ENCODE results near the gene PLPP6.

The PLPP6 gene

GRCh38 chr9:4622016-4622415 is 40.1 kb upstream of the PLPP6 start:
- no peaks in the 10 kb centered on the region; the same call in 1 of the 2 replicates for H3K27me3 ChIP-seq (ENCODE audit: low read depth, low read length)
- no peak overlapping the region for H3K9ac ChIP-seq (ENCODE audit: low read length)
- TF ChIP-seq CTCF (IDR thresholded peaks at IDR 0.05; ENCODE audit: low read depth, low read length), result no peak
- no peak for TF ChIP-seq EZH2phosphoT487 (IDR thresholded peaks at IDR 0.05; ENCODE audit: low read depth)
- H4K20me1 ChIP-seq (ENCODE audit: insufficient read depth, low read length), result no peaks in the 10 kb centered on the region
- H3K4me1 ChIP-seq (ENCODE audit: low read length), result no peaks in the 10 kb centered on the region
- H3K79me2 ChIP-seq (ENCODE audit: low read length), result no peaks in the 10 kb centered on the region
- no peak overlapping the region for H3K27ac ChIP-seq (ENCODE audit: low read length)
- no peak overlapping the region for H3K4me3 ChIP-seq (ENCODE audit: low read length)
- no peaks in the 10 kb centered on the region for H3K36me3 ChIP-seq (replicated peaks; ENCODE audit: low read depth, low read length)
- no peak overlapping the region for H3K4me2 ChIP-seq (ENCODE audit: low read length)
- no peaks in the 10 kb centered on the region for H3K9me3 ChIP-seq (ENCODE audit: insufficient read depth, low read length)
- H2AFZ ChIP-seq (ENCODE audit: low read depth, low read length), result no peak overlapping the region

- H3K4me1 ChIP-seq (ENCODE audit: low read length), result no peaks in the 10 kb centered on the region
- no peak overlapping the region for H3K27ac ChIP-seq (ENCODE audit: low read length)
- no peak overlapping the region for H3K4me2 ChIP-seq (ENCODE audit: low read length)
- no peak overlapping the region for H3K4me3 ChIP-seq (ENCODE audit: low read length)
- H3K27me3 ChIP-seq (ENCODE audit: low read depth, low read length), result no peaks in the 10 kb centered on the region; the same call in 1 of the 2 replicates
- no peaks in the 10 kb centered on the region for H4K20me1 ChIP-seq (ENCODE audit: insufficient read depth, low read length)
- no peaks in the 10 kb centered on the region for H3K79me2 ChIP-seq (ENCODE audit: low read length)
- no peak overlapping the region for H3K9ac ChIP-seq (ENCODE audit: low read length)
- H3K36me3 ChIP-seq (replicated peaks; ENCODE audit: low read depth, low read length), result no peaks in the 10 kb centered on the region
- no peak overlapping the region for H2AFZ ChIP-seq (ENCODE audit: low read depth, low read length)
- no peaks in the 10 kb centered on the region for H3K9me3 ChIP-seq (ENCODE audit: insufficient read depth, low read length)
- TF ChIP-seq CTCF (IDR thresholded peaks at IDR 0.05; ENCODE audit: low read depth, low read length), result peak; percentile 5; the same call in 1 of the 2 replicates
- TF ChIP-seq EZH2phosphoT487 (IDR thresholded peaks at IDR 0.05; ENCODE audit: low read depth), result no peak
Observed at GRCh38 chr9:4630836-4631235, 31.3 kb upstream of the PLPP6 start.

- Histone ChIP-seq H3K4me1 (ENCODE audit: low read length) (no peaks in the 10 kb centered on the region), H3K79me2 (ENCODE audit: low read length) (no peaks in the 10 kb centered on the region), H3K9me3 (ENCODE audit: insufficient read depth, low read length) (no peaks in the 10 kb centered on the region), H2AFZ (ENCODE audit: low read depth, low read length) (no peak overlapping the region), H3K4me2 (ENCODE audit: low read length) (no peak overlapping the region), H4K20me1 (ENCODE audit: insufficient read depth, low read length) (no peaks in the 10 kb centered on the region), H3K36me3 (replicated peaks; ENCODE audit: low read depth, low read length) (no peaks in the 10 kb centered on the region), H3K4me3 (ENCODE audit: low read length) (no peak overlapping the region), H3K27ac (ENCODE audit: low read length) (no peak overlapping the region), H3K27me3 (ENCODE audit: low read depth, low read length) (no peaks in the 10 kb centered on the region), H3K9ac (ENCODE audit: low read length) (no peak overlapping the region)
- no peak for TF ChIP-seq EZH2phosphoT487 (IDR thresholded peaks at IDR 0.05; ENCODE audit: low read depth)
- TF ChIP-seq CTCF (IDR thresholded peaks at IDR 0.05; ENCODE audit: low read depth, low read length), result no peak
Observed at GRCh38 chr9:4638968-4639367, 23.1 kb upstream of the PLPP6 start.

- H3K4me1 ChIP-seq (ENCODE audit: low read length), result peaks cover 2% of the 10 kb centered on the region
- TF ChIP-seq EZH2phosphoT487 (IDR thresholded peaks at IDR 0.05; ENCODE audit: low read depth) (no peak), CTCF (IDR thresholded peaks at IDR 0.05; ENCODE audit: low read depth, low read length) (no peak)
- H3K79me2 ChIP-seq (ENCODE audit: low read length), result no peaks in the 10 kb centered on the region
- H3K4me3 ChIP-seq (ENCODE audit: low read length), result no peak overlapping the region
- H3K4me2 ChIP-seq (ENCODE audit: low read length), result no peak overlapping the region
- H3K9ac ChIP-seq (ENCODE audit: low read length), result no peak overlapping the region
- H2AFZ ChIP-seq (ENCODE audit: low read depth, low read length), result no peak overlapping the region
- H3K27ac ChIP-seq (ENCODE audit: low read length), result no peak overlapping the region
- no peaks in the 10 kb centered on the region for H3K36me3 ChIP-seq (replicated peaks; ENCODE audit: low read depth, low read length)
- no peaks in the 10 kb centered on the region for H3K27me3 ChIP-seq (ENCODE audit: low read depth, low read length)
- H4K20me1 ChIP-seq (ENCODE audit: insufficient read depth, low read length), result no peaks in the 10 kb centered on the region
- H3K9me3 ChIP-seq (ENCODE audit: insufficient read depth, low read length), result no peaks in the 10 kb centered on the region
Observed at GRCh38 chr9:4639420-4639819, 22.7 kb upstream of the PLPP6 start.

Data from OCI-LY3 (cell line).